Fibroblast of mammary gland (primary cell): ENCODE results near the gene YLPM1.

Experiments
- DNase-seq: peaks from one replicate; pipeline ENCODE4 v3.0.0-alpha.2; 2010; ENCODE audit warnings: low read depth
- H3K4me3 ChIP-seq: 2 replicates; pipeline ENCODE4 v1.5.1; 2011; ENCODE audit warnings: low read depth, mild to moderate bottlenecking, low read length, moderate library complexity; ENCODE audit not compliant: control insufficient read depth
- TF ChIP-seq, protein P1 (sequence below): conservative IDR thresholded peaks from 2 replicates; pipeline ENCODE4 v1.5.1; 2011; ENCODE audit warnings: low read depth, low read length, inconsistent platforms; ENCODE audit not compliant: control insufficient read depth, insufficient read depth

Gene YLPM1

GRCh38 chr14:74836251-74836960 lies 73.3 kb downstream of the YLPM1 start:
- no peak overlapping the region for H3K4me3 ChIP-seq
- TF ChIP-seq, protein P1, sequence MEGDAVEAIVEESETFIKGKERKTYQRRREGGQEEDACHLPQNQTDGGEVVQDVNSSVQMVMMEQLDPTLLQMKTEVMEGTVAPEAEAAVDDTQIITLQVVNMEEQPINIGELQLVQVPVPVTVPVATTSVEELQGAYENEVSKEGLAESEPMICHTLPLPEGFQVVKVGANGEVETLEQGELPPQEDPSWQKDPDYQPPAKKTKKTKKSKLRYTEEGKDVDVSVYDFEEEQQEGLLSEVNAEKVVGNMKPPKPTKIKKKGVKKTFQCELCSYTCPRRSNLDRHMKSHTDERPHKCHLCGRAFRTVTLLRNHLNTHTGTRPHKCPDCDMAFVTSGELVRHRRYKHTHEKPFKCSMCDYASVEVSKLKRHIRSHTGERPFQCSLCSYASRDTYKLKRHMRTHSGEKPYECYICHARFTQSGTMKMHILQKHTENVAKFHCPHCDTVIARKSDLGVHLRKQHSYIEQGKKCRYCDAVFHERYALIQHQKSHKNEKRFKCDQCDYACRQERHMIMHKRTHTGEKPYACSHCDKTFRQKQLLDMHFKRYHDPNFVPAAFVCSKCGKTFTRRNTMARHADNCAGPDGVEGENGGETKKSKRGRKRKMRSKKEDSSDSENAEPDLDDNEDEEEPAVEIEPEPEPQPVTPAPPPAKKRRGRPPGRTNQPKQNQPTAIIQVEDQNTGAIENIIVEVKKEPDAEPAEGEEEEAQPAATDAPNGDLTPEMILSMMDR: no peak
- DNase-seq: peak; percentile 50

DNA sequence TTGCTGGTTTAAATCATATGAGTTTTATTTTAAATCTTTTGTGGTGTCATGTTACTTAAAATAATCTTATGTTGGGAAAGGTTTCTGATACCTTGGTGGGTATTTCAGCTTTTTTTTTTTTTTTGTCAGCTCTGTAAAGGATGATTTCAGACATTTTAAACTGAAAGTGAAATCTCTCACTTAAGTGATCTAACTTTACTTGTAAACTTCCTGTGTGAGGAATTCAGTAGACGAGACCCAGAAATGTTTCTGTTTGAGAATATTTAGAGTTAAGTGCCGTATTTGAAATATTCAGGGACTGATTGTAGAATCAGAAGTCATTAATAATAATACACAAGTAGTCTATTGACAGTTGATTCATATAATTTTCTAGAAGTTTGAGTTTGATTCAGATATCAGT lies 75.0 kb downstream of the YLPM1 start:
- no peak overlapping the region for H3K4me3 ChIP-seq
- DNase-seq: no peak
- TF ChIP-seq, protein P1: no peak

GRCh38 chr14:74840603-74841030 lies 77.5 kb downstream of the YLPM1 start:
- no peak overlapping the region for H3K4me3 ChIP-seq
- no peak for DNase-seq
- TF ChIP-seq, protein P1: no peak

- DNase-seq: no peak
- H3K4me3 ChIP-seq: no peak overlapping the region
- TF ChIP-seq, protein P1: no peak
Observed at GRCh38 chr14:74841230-74842207, 78.4 kb downstream of the YLPM1 start.

DNA sequence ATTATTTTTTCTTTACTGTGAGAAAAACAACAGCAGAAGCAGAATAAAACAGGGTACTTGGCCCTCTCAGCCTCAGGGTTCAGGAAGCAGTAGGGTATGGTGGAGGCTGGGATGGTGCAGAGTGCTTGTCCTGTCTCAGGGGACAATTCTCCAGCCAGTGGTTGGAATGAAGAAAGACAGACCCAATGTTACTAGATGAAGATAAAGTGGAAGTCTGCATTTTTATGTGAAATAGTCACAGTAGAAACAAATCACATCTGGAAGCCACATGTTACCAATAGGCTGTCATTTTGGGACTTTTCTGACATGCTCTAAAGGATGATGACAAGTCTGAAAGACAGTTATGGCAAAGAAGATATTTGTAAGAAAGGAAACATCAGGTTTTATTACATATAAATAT lies 80.5 kb downstream of the YLPM1 start:
- no peak overlapping the region for H3K4me3 ChIP-seq
- TF ChIP-seq, protein P1: peak; percentile 33

GRCh38 chr14:74846168-74846567 lies 83.1 kb downstream of the YLPM1 start:
- DNase-seq: peak; percentile 86
- TF ChIP-seq, protein P1: no peak
- H3K4me3 ChIP-seq: no peak overlapping the region

More for the DNA sequence above, 80.5 kb downstream of the YLPM1 start:
- peak; percentile 85 for DNase-seq
